GM21390 (cell line): ENCODE measurements around the gene L3MBTL2.

Experiments
- ATAC-seq: cut with Tn5 transposase; IDR thresholded peaks from one replicate; pipeline ENCODE4 v1.9.1; 2021; ENCODE audit not compliant: unreplicated experiment

The L3MBTL2 gene

DNA sequence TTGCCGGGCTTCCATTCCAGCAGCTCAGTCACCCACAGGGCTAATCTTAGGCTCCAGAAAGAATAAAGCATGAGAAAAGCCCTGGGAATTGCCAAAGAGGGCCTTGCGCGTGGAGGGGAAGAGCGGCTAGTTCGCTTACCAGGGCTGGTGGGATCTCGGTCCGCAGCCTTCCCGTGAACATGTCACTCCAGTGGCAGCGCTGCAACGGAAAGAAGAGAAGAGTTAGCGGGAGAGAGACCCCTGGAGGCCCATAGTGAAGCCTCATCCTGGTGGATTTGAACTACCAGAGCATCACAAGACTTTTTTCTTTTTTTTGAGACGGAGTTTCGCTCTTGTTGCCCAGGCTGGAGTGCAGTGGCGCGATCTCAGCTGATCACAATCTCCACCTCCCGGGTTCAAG is 62.8 kb downstream of the L3MBTL2 start:
- ATAC-seq: no peak

DNA sequence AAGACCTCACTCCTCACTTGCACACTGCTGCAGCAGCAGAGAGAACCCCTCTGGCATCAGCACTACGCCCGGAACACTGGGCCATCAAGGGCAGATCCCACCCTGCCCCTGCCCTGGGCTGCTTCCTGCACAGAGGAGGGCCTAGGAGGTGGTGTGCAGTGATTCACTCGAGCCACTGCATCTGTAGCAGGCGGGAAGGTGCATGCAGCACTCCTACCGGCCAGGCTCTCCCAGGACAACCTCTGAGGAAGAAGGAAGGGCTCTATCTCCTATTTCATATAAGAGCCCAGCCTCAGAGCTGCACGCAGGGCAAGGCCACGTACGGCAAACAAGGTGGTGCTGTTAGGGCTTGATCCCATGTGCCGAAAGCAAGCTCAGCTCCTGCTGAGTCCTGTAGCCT is 66.7 kb downstream of the L3MBTL2 start:
- ATAC-seq: no peak

DNA sequence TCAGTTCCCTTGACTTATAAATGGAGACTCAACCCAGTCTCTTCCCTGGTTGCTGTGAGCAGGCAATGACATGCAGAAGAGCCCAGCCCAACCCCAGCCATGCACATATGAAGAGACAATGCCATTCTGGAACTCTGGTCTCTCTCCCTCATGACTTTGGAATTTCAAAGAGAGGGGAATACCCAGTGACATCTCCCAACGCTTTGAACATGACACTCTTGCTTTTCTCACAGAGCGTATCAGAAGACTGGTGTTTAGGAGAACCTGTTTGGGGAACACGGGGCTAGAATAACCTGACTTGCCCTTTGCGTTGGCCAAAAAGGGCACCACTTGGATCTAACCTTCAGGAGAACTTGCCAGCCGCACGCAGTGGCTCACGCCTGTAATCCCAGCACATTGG is 68.0 kb downstream of the L3MBTL2 start:
- ATAC-seq: no peak

DNA sequence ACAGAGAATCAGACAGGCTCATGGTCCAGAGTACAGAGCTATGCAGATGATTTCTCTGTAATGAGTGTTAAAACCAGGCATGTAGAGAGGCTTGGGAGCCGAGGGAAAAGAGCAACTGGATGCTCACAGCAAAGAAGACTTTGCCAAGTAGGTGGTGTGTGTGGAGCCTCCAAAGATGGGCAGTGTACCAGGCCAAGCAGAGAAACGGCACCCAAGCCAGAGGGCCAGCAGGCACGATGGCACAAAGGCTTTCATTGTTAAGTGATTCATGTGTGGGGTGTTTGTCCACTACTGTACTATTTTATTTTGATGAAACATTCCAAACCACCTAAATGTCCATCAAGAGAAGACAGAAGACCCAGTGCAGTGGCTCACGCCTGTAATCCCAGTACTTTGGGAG is 69.7 kb downstream of the L3MBTL2 start:
- ATAC-seq: no peak

DNA sequence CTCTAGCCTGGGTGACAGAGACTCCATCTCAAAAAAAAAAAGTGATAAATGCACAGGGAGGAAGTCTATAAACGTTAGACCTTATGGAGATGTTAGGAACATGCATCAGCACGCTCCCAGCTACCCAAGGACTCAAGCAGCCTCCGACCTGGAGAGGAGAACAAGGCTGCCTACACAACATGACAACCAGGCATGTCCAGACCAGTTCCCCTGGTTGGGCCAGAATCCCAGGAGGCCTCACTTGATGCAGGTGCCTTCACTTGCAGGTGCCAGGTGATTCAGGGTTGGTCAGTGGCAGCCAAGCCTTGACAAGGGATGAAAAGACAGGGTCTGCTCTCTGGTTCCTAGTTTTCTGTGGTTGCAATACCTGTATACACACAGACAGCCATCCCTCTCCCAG is 75.0 kb downstream of the L3MBTL2 start:
- no peak for ATAC-seq

DNA sequence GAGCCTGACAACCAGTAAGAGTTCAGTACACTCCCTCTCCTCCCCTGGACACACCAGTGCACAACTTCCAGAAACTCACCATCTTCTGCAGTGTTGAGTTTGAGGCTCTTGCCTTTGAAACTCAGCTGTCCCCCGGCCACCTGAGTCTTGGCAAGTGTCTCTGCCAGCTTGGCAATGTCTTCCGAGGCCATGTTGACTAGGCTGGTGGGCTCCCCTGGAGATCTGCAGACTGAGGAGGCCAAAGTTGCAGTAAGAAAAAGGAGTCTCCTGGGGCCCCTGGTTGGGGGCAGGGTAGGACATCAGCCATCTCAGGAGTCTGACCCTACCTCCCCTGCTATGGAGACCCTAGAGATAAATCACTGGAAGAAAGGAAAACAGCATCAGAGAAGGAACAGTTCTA is 75.7 kb downstream of the L3MBTL2 start:
- ATAC-seq: no peak
